Right atrium auricular region (tissue), 2 donors: ENCODE measurements around the gene SH3PXD2B. TPM values are rescaled to one million over a fixed set of nuclear protein-coding genes. Genes with fewer than 3 reads are reported as not detected.

Experiments used
- DNase-seq: peaks from one replicate; pipeline ENCODE4 v3.0.0-alpha.2; 2019; ENCODE audit warnings: low spot score
- H3K27ac ChIP-seq, 2 donors: fragments of 200-600 bp; sonication (generic); 1 replicate in 1 of 2; 2 replicates in 1 of 2; pipeline ENCODE4 v1.5.1; 2016 to 2019
- H3K27me3 ChIP-seq, 2 donors: fragments of 200-600 bp; sonication (generic); one replicate each; pipeline versions ENCODE4 v1.5.1 to v1.6.0; 2017 to 2019
- H3K36me3 ChIP-seq: fragments of 200-600 bp; sonication (generic); one replicate; pipeline ENCODE4 v1.5.1; 2016
- H3K4me1 ChIP-seq, 2 donors: fragments of 200-600 bp; sonication (generic); one replicate each; pipeline versions ENCODE4 v1.5.1 to v1.6.0; 2017 to 2019
- H3K4me3 ChIP-seq, 2 donors: fragments of 200-600 bp; sonication (generic); 1 replicate in 1 of 2; 2 replicates in 1 of 2; pipeline ENCODE4 v1.5.1; 2017 to 2019; ENCODE audit warnings: mild to moderate bottlenecking in 1 of 2, moderate library complexity in 1 of 2
- H3K9me3 ChIP-seq, 2 donors: fragments of 200-600 bp; sonication (generic); one replicate each; pipeline ENCODE4 v1.5.1; 2019
- total RNA-seq, 2 donors: library from RNA; depleted of rRNA; stranded (reverse); fragments of >200 nt; gene quantifications; one replicate each; pipeline ENCODE4 v1.1.0, GENCODE V29; 2016
- TF ChIP-seq, protein P1 (sequence below), 2 donors: fragments of 200-600 bp; sonication (generic); IDR thresholded peaks; one replicate each; pipeline ENCODE4 v1.5.1; 2019; ENCODE audit warnings: antibody characterized with exemption in 2 of 2

SH3PXD2B gene
- 10 to 100 TPM in 1 of 2 donors, 1 to 10 TPM in 1; 7.2 to 13.9 TPM for total RNA-seq

- DNase-seq = no peak
- H3K4me1 ChIP-seq = peaks cover 0 to 35% of the 10 kb centered on the region in 2 donors
These were observed at the start of gene SH3PXD2B for GRCh38 chr5:172454358-172455086. Gene SH3PXD2B, minus strand, starts transcription at chr5:172454525. Its CDS starts 173 bp downstream, at chr5:172454352.

DNA sequence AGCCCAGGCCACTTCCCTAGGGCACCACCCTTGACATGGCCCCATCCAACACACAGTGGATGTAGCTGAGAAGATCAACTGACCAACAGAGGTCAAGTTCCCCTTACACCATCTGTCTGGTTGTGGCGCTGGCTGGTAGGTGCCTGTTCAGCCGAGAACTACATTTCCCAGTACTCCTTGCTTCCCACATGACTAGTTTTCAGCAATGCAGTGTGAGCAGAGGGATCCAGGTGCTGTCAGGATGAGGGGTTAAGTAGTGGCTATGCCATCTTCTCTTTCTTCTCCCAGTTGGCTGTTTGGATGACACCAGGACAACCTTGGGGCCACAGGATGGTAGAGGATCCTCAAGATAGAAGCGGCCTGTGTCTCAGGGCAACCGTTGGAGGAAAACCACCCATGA, 48.6 kb upstream of the SH3PXD2B start:
- H3K36me3 ChIP-seq = no peaks in the 10 kb centered on the region
- H3K4me1 ChIP-seq = peaks cover 0 to 25% of the 10 kb centered on the region in 2 donors
- no peaks in the 10 kb centered on the region for H3K27me3 ChIP-seq
- H3K9me3 ChIP-seq = no peaks in the 10 kb centered on the region
- peak; percentile 54 for DNase-seq
- TF ChIP-seq, protein P1, sequence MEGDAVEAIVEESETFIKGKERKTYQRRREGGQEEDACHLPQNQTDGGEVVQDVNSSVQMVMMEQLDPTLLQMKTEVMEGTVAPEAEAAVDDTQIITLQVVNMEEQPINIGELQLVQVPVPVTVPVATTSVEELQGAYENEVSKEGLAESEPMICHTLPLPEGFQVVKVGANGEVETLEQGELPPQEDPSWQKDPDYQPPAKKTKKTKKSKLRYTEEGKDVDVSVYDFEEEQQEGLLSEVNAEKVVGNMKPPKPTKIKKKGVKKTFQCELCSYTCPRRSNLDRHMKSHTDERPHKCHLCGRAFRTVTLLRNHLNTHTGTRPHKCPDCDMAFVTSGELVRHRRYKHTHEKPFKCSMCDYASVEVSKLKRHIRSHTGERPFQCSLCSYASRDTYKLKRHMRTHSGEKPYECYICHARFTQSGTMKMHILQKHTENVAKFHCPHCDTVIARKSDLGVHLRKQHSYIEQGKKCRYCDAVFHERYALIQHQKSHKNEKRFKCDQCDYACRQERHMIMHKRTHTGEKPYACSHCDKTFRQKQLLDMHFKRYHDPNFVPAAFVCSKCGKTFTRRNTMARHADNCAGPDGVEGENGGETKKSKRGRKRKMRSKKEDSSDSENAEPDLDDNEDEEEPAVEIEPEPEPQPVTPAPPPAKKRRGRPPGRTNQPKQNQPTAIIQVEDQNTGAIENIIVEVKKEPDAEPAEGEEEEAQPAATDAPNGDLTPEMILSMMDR (IDR thresholded peaks at IDR 0.05) = no peak
- no peak overlapping the region for H3K4me3 ChIP-seq
- peak overlapping the region; percentile 58 to 77 for H3K27ac ChIP-seq

More at GRCh38 chr5:172454358-172455086, at the start of gene SH3PXD2B:
- peak within 1 kb of the TSS; percentile 71 to 85 for H3K27ac ChIP-seq
- H3K9me3 ChIP-seq = no peaks in the 10 kb centered on the region
- H3K36me3 ChIP-seq = no peaks in the 10 kb centered on the region
- H3K4me3 ChIP-seq = peak within 1 kb of the TSS; percentile 86 to 88
- no peaks in the 10 kb centered on the region for H3K27me3 ChIP-seq
- TF ChIP-seq, protein P1 (IDR thresholded peaks at IDR 0.05) = no peak

DNA sequence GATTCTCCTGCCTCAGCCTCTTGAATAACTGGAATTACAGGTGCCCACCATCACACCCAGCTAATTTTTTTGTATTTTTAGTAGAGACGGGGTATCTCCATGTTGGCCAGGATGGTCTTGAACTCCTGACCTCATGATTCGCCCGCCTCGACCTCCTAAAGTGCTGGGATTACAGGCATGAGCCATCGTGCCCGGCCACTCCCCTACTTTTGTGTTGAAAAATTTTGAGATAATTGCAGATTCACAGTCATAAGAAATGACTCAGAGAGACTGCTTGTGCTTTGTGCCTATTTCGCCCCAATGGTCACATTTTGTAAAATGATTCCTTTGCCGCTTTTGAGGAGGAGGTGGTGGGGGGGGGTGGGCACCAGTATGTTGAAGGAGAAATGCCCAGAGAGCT, 48.1 kb upstream of the SH3PXD2B start:
- Histone ChIP-seq H3K27ac (peak overlapping the region in 1 of 2 donors; percentile 77), H3K27me3 (no peaks in the 10 kb centered on the region), H3K4me1 (peaks cover 0 to 26% of the 10 kb centered on the region in 2 donors), H3K4me3 (no peak overlapping the region), H3K36me3 (no peaks in the 10 kb centered on the region), H3K9me3 (no peaks in the 10 kb centered on the region)
- TF ChIP-seq, protein P1 (IDR thresholded peaks at IDR 0.05) = no peak
- peak; percentile 57 for DNase-seq

DNA sequence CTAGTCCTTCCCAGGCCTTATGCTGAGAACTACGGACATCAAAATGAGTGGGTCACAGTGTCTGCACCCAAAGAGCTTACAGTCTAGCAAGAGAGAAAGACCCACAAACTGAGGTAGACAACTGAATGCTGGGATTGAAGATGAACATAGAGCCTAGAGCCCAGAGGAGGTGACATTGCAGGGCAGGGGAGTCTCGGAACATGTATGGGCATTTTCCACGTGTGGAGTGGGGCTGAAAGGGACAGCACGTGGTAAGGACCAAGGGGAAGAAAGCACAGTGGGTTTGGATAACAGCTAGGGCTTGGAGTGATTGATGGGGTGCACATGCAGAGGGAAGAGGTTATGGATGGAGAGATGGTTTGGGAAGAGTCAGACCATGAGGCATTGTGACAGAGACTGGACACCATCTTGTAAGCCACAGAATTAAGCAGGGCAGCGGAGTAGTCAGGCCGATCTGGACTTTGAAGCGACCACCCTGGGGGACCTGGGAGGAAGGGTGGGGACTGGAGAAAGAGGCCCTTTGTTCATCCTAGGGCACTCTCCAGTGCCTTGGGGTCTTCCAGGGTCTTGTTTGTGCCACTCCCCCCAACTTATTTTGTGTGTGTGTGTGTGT, 47.5 kb upstream of the SH3PXD2B start:
- peaks cover 0 to 32% of the 10 kb centered on the region in 2 donors for H3K4me1 ChIP-seq
- H3K27ac ChIP-seq = no peak overlapping the region
- no peaks in the 10 kb centered on the region for H3K27me3 ChIP-seq
- TF ChIP-seq, protein P1 (IDR thresholded peaks at IDR 0.05) = no peak
- no peak overlapping the region for H3K4me3 ChIP-seq
- H3K9me3 ChIP-seq = no peaks in the 10 kb centered on the region
- peak; percentile 50 for DNase-seq
- no peaks in the 10 kb centered on the region for H3K36me3 ChIP-seq

DNA sequence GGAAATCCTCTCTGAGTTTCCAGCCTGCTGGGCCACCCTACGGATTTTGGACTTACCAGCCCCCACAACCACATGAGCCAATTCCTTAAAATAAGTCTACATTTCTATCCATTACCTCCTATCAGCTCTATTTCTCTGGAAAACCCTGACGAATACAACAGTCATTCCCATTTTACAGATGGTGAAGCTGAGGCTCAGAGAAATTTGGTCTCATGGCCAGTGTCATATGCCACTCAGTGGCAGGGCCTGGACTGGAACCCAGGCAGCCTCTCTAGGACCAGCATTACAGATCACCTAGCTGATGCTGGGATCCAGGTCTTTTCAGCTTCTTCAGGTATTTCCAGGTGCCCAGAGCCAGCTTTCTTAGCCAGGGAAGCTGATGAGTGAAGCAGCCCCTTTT, 45.0 kb upstream of the SH3PXD2B start:
- H3K4me3 ChIP-seq = no peak overlapping the region
- DNase-seq = peak; percentile 38
- H3K36me3 ChIP-seq = no peaks in the 10 kb centered on the region
- peaks cover 0 to 25% of the 10 kb centered on the region in 2 donors for H3K4me1 ChIP-seq
- H3K27me3 ChIP-seq = no peaks in the 10 kb centered on the region
- TF ChIP-seq, protein P1 (IDR thresholded peaks at IDR 0.05) = no peak
- H3K9me3 ChIP-seq = no peaks in the 10 kb centered on the region
- no peak overlapping the region for H3K27ac ChIP-seq
